ENCODE measurements around the gene CAPN5. TPM values are rescaled to one million over a fixed set of nuclear protein-coding genes. Genes with fewer than 3 reads are reported as not detected.
A peak's percentile ranks its signal among the peaks of the same experiment; 100 is the strongest.

CAPN5 gene
- total and polyA plus RNA-seq, 2 of the 13 experiments (the other 11 are each of a cell fraction or from before 2014, with no cell fraction given) = 0.27 to 1.2 TPM

DNA sequence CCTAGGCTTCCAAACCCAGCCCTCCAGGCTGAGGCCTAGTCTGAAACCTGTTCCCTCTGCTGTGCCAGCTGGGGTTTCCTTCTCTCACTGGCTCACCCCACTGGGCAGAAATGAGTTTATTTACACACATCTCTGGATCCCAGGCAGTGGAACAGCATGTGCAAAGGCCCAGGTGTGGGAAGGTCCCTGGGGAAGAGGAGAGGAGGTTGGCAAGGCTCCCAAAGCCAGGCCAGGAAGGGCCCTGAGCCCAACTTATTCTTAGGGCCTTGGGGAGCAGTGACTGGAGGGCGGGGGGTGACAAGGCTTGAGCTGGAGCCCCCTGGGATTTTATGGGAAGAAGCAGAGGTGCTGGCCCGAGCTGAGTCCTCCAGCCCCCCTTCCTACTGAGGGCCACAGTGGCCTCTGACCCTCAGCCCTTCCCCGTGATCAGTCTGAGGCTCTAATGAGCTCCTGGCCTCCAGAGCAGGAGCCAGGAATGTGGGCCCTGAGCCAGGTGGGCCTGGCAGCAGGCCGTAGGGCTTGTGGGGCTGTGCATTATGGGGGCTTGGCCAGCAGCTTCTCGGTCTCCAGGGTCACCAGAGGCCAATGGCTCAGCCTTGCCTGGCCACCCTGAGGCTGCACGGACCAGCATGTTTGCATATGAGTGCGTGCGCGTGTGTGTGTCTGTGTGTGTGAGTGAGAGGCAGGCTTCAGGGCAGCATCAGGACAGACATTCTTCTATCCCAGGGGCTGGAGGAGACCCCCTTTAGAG is 64.2 kb downstream of the CAPN5 start (continued):
- TF ChIP-seq MBD4 (IDR thresholded peaks at IDR 0.05; ENCODE audit: borderline replicate concordance, low read length) (no peak), ZBTB26 (CRISPR knock-in tag; IDR thresholded peaks at IDR 0.05; ENCODE audit: borderline replicate concordance) (no peak), CEBPB (IDR thresholded peaks at IDR 0.05; ENCODE audit: borderline replicate concordance, low read depth, low read length) (no peak), ZNF619 (CRISPR knock-in tag; IDR thresholded peaks at IDR 0.05) (0 out of 2 replicates have a peak, but pooled peaks have one; percentile 14), ZNF574 (CRISPR knock-in tag; IDR thresholded peaks at IDR 0.05) (peak; percentile 42; the same call in 1 of the 2 replicates), HMG20A (CRISPR knock-in tag; IDR thresholded peaks at IDR 0.05; ENCODE audit: borderline replicate concordance) (no peak; the same call in 1 of the 2 replicates), ZIK1 (CRISPR knock-in tag; IDR thresholded peaks at IDR 0.05; ENCODE audit: borderline replicate concordance, low read depth) (no peak), KAT7 (CRISPR knock-in tag; IDR thresholded peaks at IDR 0.05; ENCODE audit: borderline replicate concordance) (no peak; the same call in 1 of the 2 replicates)
- TF ChIP-seq, protein P1, sequence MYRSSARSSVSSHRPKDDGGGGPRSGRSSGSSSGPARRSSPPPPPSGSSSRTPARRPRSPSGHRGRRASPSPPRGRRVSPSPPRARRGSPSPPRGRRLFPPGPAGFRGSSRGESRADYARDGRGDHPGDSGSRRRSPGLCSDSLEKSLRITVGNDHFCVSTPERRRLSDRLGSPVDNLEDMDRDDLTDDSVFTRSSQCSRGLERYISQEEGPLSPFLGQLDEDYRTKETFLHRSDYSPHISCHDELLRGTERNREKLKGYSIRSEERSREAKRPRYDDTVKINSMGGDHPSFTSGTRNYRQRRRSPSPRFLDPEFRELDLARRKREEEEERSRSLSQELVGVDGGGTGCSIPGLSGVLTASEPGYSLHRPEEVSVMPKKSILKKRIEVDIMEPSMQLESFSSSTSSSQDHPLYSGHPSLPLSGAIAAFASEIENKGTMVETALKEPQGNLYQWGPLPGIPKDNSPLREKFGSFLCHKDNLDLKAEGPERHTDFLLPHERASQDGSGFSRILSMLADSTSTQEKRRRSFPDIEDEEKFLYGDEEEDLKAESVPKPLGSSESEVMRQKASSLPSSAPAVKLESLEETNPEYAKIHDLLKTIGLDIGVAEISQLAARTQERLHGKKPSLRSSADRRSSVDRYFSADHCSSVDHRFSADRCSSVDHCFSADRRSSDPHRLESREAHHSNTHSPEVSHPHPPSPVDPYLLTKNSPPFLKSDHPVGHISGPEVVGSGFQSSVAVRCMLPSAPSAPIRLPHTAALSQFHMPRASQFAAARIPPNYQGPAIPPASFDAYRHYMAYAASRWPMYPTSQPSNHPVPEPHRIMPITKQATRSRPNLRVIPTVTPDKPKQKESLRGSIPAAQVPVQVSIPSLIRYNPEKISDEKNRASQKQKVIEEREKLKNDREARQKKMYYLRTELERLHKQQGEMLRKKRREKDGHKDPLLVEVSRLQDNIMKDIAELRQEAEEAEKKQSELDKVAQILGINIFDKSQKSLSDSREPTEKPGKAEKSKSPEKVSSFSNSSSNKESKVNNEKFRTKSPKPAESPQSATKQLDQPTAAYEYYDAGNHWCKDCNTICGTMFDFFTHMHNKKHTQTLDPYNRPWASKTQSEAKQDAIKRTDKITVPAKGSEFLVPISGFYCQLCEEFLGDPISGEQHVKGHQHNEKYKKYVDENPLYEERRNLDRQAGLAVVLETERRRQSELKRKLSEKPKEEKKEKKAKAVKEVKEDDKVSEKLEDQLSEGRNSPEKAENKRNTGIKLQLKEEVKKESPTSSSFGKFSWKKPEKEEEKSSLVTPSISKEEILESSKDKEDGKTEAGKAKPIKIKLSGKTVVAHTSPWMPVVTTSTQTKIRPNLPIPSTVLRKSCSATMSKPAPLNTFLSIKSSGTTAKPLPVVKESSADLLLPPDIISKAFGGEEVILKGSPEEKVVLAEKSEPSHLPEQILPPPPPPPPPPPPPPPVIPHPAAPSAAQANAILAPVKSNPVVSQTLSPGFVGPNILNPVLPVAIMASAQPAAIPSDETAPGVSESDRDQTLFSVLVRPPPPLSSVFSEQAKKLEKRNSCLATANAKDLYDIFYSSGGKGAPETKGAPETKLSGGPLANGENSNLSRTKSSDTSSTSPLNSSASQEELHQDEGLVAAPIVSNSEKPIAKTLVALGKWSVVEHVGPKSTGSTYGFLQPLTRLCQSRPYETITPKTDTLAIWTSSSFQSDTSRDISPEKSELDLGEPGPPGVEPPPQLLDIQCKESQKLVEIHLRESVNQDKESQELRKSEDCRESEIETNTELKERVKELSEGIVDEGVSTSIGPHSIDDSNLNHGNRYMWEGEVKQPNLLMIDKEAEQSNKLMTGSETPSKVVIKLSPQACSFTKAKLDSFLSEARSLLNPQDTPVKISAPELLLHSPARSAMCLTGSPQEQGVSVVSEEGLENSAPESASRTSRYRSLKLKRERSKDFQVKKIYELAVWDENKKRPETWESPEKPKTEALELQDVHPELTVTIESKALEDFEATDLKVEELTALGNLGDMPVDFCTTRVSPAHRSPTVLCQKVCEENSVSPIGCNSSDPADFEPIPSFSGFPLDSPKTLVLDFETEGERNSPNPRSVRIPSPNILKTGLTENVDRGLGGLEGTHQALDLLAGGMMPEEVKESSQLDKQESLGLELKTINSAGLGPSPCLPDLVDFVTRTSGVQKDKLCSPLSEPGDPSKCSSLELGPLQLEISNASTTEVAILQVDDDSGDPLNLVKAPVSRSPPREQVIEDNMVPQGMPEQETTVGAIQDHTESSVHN (CRISPR knock-in tag; IDR thresholded peaks at IDR 0.05) = no peak
- TF ChIP-seq, protein P2, sequence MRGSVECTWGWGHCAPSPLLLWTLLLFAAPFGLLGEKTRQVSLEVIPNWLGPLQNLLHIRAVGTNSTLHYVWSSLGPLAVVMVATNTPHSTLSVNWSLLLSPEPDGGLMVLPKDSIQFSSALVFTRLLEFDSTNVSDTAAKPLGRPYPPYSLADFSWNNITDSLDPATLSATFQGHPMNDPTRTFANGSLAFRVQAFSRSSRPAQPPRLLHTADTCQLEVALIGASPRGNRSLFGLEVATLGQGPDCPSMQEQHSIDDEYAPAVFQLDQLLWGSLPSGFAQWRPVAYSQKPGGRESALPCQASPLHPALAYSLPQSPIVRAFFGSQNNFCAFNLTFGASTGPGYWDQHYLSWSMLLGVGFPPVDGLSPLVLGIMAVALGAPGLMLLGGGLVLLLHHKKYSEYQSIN (CRISPR knock-in tag; IDR thresholded peaks at IDR 0.05; ENCODE audit: borderline replicate concordance) = no peak
- TF ChIP-seq, protein P3, sequence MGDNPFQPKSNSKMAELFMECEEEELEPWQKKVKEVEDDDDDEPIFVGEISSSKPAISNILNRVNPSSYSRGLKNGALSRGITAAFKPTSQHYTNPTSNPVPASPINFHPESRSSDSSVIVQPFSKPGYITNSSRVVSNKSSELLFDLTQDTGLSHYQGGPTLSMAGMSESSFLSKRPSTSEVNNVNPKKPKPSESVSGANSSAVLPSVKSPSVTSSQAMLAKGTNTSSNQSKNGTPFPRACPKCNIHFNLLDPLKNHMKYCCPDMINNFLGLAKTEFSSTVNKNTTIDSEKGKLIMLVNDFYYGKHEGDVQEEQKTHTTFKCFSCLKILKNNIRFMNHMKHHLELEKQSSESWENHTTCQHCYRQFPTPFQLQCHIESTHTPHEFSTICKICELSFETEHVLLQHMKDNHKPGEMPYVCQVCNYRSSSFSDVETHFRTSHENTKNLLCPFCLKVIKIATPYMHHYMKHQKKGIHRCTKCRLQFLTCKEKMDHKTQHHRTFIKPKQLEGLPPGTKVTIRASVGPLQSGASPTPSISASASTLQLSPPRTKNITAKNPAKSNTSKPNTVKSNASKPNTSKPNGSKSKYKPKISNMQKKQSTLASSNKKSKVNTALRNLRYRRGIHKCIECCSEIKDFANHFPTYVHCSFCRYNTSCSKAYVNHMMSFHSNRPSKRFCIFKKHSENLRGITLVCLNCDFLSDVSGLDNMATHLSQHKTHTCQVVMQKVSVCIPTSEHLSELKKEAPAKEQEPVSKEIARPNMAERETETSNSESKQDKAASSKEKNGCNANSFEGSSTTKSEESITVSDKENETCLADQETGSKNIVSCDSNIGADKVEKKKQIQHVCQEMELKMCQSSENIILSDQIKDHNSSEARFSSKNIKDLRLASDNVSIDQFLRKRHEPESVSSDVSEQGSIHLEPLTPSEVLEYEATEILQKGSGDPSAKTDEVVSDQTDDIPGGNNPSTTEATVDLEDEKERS (CRISPR knock-in tag; IDR thresholded peaks at IDR 0.05) = no peak

Data from HepG2 (cell line).